Measurements from ENCODE around the gene DDX43. TPM values are rescaled to one million over a fixed set of nuclear protein-coding genes. Genes with fewer than 3 reads are reported as not detected.
"Not testable (repeated sequence)": the region's sequence is repeated elsewhere in the genome, so short reads cannot be mapped to it uniquely, and the experiment has no call there.

The DDX43 gene
- 0.68 TPM for total RNA-seq
- long read RNA-seq = 0 reads

DNA sequence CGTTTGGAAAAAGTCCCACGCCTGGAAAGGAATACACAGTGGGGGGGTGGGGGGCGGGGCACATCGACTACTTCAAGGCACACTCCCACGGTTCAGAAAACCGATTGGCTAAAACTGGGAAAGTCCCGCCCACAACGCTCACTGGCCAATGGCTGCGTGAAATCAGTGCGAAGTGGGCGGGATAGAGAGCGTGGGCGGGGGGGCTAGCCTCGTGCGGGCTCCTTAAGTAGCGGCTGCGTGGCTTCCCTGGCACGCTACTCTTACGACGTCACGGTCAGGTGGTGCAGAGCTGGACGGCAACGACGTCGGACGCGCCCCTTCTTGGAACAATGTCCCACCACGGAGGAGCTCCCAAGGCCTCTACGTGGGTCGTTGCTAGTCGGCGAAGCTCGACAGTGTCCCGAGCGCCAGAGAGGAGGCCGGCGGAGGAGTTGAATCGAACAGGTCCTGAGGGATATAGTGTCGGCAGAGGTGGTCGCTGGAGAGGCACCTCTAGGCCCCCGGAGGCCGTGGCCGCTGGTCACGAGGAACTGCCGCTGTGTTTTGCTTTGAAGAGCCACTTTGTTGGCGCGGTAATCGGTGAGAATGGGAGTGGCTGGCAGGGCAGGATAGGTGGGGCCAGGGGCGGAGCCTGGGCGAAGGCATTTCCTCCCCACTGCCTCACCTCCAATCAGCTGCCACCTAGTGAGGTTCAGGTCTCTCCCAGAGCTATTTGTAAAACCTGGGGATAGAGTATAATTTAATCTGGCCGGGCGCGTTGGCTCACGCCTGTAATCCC lies at the start of gene DDX43:
Gene DDX43, plus strand, starts transcription at position 252 of the 778 bp plus-strand sequence. Its CDS starts 78 bp downstream, at position 330.
- peak; percentile 77 for ATAC-seq
- peak; percentile 82 for DNase-seq (ENCODE audit: missing footprints)
- intact Hi-C loops (cut with DNase I) = no loop called here

DNA sequence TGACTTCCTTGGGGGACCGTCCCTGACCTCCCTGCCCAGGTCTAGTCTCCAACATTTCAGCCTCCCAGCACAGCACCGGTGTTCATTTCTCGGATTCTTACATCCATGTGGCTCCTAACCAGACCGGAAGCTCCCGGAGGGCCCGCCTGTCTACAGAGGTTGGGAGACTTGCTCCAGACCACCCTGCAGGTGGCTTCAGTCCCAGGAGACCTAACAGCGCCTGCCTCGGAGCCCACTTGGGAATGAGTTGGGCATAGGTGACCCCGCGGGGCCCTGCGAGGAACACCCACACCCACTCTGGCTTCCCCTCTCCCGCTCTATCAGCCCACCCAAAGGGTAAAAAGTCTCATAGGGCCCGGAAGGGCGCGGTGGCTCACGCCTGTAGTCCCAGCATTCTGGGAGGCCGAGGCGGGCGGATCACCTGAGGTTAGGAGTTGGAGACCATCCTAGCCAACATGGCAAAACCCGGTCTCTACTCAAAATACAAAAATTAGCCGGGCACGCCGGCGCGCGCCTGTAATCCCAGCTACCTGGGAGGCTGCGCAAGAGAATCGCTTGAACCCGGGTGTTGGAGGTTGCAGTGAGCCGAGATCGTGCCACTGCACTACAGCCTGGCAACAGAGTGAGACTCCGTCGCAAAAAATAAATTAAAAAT lies 46.0 kb upstream of the DDX43 start:
- ATAC-seq (no peak), DNase-seq (ENCODE audit: missing footprints) (no peak)
- intact Hi-C loops (cut with DNase I) = no loop called here

DNA sequence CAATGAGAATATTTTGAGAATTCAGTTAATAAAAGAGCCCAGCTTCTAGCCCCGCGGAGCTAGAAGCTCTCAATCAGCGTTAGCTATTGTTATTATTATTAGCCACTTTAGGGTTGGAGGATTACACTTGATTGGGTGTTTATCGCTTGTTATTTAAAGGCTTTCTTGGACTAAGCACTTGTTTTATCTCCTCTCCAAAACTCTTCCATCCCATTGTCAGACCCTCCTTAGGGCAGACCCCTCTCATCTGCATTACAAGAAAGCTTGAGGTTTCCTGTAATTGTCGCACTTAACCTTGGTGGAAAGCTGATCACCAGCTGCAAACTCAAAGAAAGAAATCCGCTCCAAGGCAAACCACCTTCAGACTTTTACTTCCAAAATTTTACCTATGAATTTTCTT lies 45.3 kb upstream of the DDX43 start:
- intact Hi-C loops (cut with DNase I) = no loop called here
- ATAC-seq (no peak), DNase-seq (ENCODE audit: missing footprints) (no peak)

DNA sequence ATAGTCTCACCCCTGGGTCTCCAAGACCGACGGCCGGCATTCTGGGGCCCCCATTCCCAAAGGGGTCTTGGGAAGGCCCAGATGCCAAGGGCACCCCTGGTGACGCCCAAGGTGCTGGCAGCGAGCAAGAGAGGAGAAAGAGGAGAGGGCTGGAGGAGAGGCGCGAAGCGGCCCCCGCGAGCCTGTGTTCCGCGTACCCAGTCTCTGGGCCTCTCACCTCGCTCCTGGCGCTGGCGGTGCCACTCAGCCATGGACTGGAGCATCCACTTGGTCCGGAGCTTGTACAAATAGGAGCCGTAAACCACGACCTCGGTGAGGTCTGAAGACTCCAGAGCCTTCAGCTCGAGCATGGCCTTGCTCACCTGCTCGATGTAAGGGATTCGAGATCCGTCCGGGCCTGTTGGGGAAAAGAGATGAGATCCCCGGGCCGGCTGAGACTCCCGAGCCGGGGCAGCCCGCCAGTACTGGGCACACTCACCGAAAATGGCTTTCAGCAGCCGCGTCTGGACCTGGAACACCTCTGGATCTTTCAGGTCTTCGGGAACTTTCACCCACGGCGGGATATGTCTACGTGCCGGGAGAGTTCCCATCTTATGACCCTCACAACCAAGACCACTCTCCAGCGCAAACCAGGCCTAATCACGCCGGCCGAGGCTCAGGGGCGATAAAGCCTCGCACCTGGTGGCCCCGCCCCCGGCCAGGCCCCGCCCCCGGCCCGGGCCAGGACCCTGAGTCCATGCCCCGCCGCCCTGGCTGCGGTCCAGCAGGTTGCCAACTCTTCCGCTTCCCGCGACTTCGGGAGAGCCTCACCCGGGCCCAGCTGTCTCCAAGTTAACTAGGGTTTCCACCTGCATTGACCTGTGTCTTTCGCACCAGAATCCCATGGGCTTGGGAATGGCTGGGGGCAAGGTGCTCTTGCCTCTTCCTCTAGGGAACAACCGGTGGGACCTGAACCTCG lies 40.7 kb upstream of the DDX43 start, which contains the start of gene DPPA5:
Gene DPPA5, minus strand, starts transcription at position 641 of the 958 bp plus-strand sequence. Its CDS starts 51 bp downstream, at position 590.
- DNase-seq (ENCODE audit: missing footprints) (no peak), ATAC-seq (peak; percentile 13)
- intact Hi-C loops (cut with DNase I) = no loop called here

DNA sequence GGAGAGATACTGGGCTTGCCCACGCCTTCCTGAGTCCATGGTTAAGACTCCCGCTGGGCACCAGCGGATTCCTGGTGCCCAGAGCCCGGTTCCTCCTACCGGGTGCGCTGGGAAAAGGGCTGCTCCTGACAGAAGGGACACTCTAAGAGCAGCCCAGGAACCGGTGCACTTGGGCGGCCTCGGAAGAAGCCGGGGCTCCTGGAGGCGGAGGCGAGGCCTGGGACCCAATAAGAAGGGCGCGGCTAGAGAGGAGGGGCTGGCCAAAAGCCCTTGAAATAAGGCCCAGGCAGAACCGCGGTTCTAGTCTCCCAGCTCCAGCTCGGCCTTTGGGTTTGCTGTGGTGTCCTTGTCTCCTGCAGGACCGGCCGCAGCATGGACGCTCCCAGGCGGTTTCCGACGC lies 32.3 kb upstream of the DDX43 start, which contains the start of gene KHDC3L:
Gene KHDC3L, plus strand, starts transcription at position 301 of the 400 bp plus-strand sequence. Its CDS starts 72 bp downstream, at position 373.
- DNase-seq (ENCODE audit: missing footprints) = no peak
- intact Hi-C loops (cut with DNase I) = no loop called here
- no peak for ATAC-seq

DNA sequence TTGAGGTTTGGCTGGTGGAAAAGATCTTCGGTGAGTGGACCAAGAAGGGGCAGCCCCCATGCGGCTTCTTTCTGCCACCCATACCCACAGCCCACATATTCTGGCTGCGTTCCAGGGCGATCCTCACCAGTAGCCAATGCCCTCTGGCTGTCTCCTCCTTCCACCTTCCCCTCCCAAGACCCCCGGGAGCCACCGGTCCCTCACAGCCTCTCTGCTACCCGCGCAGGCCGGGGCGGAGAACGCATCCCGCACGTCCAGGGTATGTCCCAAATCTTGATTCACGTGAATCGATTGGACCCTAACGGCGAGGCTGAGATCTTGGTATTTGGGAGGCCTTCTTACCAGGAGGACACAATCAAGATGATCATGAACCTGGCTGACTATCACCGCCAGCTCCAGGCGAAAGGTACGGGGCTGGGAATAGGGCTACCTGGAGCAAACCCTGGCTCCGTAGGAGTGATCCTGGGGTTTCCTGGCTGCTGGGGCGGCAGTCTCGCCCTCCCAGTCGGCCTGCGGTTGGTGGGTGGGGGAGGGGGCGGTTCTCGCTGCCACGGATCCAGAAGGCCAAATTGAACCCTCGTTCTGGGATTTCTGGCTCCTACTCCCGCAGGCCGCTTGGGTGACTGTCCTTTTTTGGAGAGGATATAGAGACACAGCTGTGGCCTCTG lies 31.6 kb upstream of the DDX43 start:
- DNase-seq (ENCODE audit: missing footprints) = no peak
- intact Hi-C loops (cut with DNase I) = no loop called here
- ATAC-seq = no peak

DNA sequence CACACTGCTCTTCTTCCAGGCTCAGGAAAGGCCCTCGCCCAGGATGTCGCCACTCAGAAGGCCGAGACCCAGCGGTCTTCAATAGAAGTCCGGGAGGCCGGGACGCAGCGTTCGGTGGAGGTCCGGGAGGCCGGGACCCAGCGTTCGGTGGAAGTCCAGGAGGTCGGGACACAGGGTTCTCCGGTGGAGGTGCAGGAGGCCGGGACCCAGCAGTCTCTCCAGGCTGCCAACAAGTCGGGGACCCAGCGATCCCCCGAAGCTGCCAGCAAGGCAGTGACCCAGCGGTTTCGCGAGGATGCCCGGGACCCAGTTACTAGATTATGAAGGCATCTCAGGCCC lies 31.1 kb upstream of the DDX43 start:
- DNase-seq (ENCODE audit: missing footprints) (no peak), ATAC-seq (no peak)
- intact Hi-C loops (cut with DNase I) = no loop called here

DNA sequence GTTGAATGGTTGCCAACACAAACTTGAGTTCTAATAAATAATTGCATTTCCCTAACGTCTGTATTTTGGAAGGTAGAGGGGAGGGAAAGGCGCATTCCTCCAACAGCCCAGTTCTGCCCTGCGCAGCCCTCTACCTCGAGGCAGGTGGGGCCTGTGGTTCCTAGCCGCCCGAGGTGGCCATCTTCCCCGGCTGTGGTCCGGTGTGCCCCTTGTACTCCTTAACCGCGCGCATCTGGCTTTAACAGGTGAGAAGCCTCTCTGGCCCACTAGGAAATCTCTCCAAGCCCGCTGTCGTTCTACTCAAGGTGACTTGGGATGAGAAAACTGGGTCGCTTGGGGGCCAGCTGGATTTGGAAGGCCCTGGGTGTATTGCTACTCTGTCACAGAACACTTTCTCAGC lies 30.5 kb upstream of the DDX43 start:
- no peak for DNase-seq (ENCODE audit: missing footprints)
- no peak for ATAC-seq
- intact Hi-C loops (cut with DNase I) = no loop called here

DNA sequence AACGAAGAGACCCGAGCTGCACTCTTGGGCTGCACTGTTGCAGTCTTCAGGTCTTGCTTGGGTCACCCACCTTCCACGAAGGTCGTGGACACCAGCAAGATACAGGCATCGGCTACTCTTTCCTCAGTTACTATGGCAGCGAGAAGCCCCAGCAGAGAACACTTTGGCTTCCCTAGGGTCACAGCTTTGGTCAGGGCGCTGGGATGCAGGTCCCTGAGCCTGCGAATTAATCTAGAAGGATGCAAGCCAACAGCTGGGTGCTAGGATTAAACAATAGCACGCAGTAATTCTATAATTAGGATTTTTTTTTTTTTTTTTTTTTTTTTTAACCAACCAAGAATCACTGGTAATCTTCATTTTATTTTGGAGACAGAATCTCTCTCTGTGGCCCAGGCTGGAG lies 30.1 kb upstream of the DDX43 start:
- ATAC-seq = no peak
- intact Hi-C loops (cut with DNase I) = no loop called here
- no peak for DNase-seq (ENCODE audit: missing footprints)

DNA sequence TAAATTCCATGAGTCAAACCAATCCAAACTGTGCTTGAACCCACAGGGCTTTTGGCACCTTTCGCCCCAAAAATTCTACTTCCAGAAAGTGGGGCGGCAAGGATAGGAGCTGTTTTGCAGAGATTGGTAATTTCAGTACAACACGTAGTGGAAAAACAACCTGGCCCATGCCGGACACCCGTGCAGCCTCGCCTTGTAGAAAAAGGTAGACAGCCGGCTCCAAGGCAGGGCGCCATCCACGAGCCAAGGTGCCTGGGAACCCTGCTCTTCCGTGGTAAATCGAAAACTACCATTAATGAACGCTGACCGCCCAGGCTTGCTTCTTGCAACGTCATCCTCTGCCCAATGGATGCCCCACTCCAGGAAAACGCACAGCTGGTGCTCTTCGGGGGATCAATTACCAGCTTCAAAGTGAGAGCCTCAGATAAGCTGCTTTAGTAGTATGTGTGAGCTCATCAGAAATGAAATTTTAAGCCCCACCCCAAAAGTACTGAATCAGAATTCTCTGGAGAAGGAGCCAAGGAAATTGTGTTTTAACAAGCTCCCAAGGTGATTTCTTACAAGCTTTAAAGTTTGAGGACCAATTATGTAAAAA lies 26.8 kb upstream of the DDX43 start:
- intact Hi-C loops (cut with DNase I) = no loop called here
- DNase-seq (ENCODE audit: missing footprints) (no peak), ATAC-seq (no peak)

DNA sequence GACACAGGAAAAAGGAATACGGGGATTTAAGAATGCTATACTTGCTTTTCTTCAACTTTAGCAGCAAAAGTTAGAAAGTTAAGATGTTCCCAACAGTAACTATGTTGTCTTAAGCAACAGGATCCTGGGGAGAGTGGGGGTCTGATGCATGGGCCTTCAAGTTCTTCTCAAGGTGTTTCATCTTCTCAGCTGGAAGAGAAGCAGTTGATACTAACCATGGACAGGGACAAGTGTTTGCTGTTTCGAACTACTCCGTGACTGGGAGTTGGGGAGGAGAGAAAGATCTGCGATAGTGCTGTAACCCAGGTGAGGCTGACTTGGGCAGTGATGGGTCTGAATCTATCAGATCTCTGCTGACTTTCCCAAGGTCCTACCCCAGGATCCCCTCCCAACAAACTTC lies 26.0 kb upstream of the DDX43 start:
- ATAC-seq (no peak), DNase-seq (ENCODE audit: missing footprints) (no peak)
- intact Hi-C loops (cut with DNase I) = no loop called here

DNA sequence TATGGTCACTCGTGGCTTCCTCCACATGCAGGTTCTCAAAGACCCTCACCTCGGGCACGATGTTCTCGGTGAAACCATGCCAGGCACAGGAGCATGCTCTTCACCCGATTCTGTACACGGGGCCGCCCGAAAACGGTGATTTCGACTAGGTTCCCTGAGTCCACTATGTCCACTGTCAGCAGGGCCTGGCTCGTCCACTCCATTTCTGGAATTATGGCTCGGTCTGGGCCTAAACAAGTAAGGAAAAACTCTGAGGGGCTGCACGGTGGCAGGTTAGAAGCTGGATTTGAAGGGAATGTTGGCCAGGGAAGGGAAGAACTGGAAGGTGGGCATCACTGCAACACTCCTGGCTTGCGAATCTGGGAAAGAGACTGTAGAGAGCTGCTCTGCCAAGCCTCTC lies 25.5 kb upstream of the DDX43 start:
- no peak for ATAC-seq
- DNase-seq (ENCODE audit: missing footprints) = no peak
- intact Hi-C loops (cut with DNase I) = no loop called here

DNA sequence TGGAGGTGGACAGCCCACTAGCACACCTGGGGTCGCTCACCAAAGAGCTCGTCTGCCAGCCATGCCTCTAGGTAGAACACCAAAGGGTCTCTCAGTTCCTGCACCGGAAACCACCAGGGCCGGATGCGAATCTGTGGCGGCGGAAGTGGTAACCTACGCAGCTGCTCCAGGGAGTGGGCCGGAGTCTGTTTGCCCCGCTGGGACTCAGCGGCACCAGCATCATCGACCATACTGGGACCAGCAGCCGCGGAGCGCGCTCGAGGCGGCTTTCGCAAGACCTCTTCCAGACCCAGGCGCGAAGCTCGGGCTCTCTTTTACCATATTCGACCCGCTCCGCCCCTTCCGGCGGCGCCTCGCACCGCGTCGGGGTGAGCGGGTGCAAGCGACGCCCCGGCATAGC lies 25.1 kb upstream of the DDX43 start, which contains the start of gene OOEP:
Gene OOEP, minus strand, starts transcription at position 335 of the 400 bp plus-strand sequence. Its CDS starts 105 bp downstream, at position 230.
- ATAC-seq (no peak), DNase-seq (ENCODE audit: missing footprints) (no peak)
- intact Hi-C loops (cut with DNase I) = no loop called here

DNA sequence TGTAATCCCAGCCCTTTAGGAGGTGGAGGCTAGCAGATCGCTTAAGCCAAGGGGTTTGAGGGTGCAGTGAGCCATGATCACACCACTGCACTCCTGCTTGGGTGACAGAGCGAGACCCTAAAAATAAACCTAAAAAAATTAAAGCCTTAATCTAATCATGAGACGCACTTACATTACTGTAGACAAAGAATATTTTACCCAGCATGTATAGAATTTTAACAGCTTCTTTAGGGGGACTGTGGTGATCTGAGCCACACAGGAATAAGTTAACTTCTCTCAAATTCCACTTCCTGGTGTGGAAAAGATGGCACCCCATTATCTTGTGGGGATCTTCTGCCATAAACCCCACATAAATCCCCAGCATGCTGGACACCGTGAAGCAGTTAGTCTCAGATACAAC lies 22.6 kb upstream of the DDX43 start:
- ATAC-seq (no peak), DNase-seq (ENCODE audit: missing footprints) (no peak)
- intact Hi-C loops (cut with DNase I) = no loop called here

DNA sequence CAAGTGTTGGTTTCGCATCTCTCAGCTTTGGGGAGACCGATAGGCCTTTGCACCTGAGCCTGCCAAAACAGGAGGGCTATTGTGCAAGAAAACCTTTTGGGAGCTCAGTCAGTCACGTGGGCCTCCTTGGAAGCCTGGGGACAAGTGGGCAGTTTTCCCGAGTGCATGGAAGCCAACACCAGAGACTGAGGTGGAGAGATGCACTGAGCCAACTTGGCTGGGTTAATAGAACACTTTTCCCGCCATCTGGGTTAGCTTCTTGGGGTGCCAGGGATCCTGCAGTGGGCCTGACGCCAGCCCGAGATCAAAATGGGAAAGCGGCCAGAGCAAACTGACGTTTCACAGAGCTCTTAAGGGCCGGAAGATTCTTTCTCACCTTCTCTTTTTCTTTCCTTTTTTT lies 22.1 kb upstream of the DDX43 start:
- no peak for DNase-seq (ENCODE audit: missing footprints)
- intact Hi-C loops (cut with DNase I) = no loop called here
- ATAC-seq = no peak

DNA sequence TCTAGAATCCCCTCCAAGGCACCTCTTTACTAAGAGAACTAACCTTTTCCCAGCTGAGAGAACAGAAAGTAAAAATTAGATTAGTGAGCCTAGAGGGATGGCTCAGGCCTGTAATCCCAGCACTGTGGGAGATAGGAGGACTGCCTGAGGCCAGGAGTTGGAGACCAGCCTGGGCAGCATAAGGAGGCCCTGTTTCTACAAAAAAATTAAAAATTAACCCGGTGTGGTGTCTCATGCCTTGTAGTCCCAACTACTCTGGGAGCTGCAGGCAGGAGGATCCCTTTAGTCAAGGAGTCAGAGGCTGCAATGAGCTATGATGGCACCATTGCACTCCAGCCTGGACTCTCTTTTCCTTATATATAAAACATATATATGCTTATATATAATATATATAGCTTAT lies 19.4 kb upstream of the DDX43 start:
- intact Hi-C loops (cut with DNase I) = no loop called here
- DNase-seq (ENCODE audit: missing footprints) = no peak
- no peak for ATAC-seq

DNA sequence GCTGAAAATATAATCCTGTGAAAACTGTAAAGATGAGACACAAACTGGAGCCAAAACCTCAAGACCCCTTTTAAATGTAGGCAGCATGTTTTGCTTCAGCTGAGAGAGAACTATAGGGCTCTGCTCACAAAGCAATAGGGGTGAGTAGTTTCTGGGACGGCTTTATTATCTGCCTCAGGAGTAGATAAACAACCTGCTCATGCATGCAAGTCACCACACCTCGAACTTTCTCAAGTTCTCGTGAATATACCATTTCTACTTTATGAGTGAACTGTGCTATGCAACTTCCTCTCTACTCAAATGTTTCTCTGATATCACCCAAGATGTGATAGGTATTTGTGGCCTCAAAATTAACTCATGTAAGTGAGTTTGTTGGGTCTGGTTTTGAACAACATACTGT lies 17.4 kb upstream of the DDX43 start:
- no peak for ATAC-seq
- intact Hi-C loops (cut with DNase I) = no loop called here
- no peak for DNase-seq (ENCODE audit: missing footprints)

DNA sequence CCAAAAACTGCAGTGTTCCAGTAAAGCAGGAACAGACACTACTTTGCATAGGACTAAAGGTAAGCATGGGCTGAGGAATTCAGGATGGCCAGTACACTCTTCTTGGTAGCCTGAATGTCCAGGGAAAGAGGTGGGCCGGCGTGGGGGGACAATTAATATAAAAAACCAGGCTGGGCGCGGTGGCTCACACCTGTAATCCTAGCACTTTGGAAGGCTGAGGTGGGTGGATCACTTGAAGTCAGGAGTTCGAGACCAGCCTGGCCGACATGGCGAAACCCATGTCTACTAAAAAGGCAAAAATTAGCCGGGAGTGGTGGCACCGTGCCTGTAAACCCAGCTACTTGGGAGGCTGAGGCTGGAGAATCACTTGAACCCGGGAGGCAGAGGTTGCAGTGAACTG lies 13.1 kb upstream of the DDX43 start:
- DNase-seq (ENCODE audit: missing footprints); ATAC-seq; intact Hi-C loops (cut with DNase I): not testable (repeated sequence)

All from Right ventricle myocardium inferior (tissue), 1 donor.